ENCODE data around the gene L3MBTL3. TPM values are rescaled to one million over a fixed set of nuclear protein-coding genes. Genes with fewer than 3 reads are reported as not detected.
A peak's percentile ranks its signal among the peaks of the same experiment; 100 is the strongest.
"Not testable (repeated sequence)": the region's sequence is repeated elsewhere in the genome, so short reads cannot be mapped to it uniquely, and the experiment has no call there.

L3MBTL3 gene
- polyA plus RNA-seq, 5 donors: 12.1 to 26.7 (median 21.6) TPM

DNA sequence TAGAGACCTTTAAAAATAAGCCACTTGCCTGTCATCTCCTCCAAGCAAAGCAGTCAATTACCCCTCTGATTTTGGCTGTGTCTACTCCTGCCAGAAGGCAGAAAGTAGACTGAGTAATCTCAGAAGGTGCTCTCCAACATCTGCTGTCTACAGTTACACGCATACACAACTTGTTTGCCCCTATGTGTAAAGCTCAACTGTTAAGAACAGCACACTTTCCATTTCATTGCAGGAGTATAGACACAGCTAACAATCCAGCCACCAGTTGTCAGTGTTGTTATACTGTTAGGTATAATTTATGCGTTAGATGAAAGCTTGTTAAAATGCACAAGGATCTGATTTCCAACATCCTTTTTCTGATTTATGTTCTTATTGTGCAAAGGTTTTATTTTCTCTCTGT lies 116.2 kb downstream of the L3MBTL3 start:
- no peak for DNase-seq

DNA sequence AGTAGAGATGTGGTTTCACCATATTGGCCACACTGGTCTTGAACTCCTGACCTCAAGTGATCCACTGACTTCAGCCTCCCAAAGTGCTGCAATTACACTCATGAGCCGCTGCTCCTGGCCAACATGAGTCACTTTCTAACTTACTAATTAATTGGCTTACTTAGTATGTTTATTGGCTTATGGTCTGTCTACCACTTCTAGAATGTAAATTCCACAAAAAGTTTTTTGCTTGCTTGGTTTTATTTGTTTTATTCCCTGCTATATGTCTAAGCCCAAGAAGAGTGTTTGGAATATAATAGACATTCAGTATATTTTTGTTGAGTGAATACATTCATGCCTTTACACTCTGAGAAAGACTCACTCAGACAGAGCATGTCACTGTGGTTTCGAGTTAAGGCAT lies 118.4 kb downstream of the L3MBTL3 start:
- no peak for DNase-seq

DNA sequence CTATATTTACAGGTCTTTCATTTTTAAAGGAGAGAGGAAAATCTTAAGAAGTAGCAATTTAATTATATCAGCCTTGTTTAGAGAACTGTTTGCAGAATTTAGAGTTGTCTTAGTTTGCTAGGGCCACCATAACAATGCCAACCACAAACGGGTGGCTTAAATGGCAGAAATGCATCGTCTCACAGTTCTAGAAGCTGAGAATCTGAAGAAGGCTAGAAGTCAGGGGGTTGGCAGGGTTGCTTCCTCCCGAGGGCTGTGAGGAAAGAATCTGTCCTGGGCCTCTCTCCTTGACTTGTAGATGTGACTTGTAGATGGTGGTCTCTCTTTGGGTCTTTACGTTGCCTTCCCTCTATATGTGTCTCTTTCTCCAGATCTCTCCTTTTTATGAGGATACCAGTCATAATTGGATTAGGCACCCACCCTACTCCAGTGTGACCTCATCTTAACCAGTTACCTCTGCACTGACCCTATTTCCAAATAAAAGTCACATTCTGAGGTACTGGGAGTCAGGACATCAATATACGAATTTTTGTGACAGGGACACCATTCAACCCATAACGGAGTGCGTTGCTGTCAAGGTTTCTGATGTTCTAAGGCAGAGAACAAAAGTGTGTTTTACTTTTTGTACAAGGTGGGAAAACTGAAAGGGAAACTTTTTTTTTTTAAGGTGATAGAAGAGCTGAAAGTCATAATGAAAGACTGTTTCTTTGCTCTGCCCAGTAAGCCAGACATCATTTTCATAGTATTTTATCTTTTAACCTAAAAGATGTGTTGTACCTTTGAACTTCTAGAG lies 119.9 kb downstream of the L3MBTL3 start:
- no peak for DNase-seq

DNA sequence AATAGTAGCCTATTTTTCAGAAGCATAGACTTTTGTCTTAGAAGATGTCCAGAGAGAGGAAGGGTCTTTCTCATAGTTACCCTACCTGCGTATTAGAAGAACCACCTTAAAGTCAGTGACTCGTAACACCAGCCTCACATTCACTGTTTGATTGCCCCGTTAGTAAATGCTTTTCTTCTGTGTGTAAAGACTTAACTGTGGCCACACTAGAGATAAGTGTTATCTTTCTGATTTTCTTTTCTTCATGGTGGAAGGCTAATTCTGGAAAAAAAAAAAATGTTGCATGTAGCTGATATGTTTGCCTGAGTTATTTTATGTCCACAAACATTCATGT lies 120.5 kb downstream of the L3MBTL3 start:
- no peak for DNase-seq

DNA sequence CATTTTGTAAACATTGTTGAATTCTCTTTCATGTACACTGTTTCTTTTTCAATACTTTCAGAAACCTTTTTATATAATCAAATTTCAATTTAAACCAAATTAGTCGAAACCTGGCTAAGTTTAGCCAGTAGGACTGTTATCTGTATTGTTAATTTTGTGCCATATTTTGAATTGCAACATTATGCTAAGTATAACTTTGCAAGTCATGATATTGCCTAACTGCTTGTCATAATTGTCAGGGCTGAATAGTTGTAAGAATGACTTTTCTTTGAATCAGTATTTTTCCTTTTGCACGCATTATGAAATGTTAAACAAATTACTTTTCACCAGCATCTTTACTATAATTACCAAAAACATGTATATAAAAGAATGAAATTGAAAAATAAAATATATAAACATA lies 121.7 kb downstream of the L3MBTL3 start:
- peak; percentile 40 to 45 for DNase-seq

DNA sequence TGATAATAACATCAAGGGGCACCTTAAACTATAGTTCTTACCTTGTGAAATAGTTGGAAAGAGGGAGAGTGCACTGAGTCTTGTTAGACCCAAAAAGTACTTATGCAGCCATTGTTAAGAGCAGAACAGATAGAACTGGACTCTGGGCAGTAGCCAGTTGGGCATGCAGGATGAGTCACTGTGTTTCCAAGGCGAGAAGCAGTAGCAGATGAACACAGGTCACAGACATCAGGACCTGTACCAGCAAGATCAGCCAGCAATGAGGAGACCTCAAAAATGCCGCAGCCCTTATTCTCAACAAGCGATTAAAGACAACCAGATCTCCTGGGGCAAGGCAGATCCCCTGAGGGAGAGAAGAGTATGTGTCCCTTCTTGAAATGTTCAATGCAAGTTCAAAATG lies 125.3 kb downstream of the L3MBTL3 start:
- no peak for DNase-seq

DNA sequence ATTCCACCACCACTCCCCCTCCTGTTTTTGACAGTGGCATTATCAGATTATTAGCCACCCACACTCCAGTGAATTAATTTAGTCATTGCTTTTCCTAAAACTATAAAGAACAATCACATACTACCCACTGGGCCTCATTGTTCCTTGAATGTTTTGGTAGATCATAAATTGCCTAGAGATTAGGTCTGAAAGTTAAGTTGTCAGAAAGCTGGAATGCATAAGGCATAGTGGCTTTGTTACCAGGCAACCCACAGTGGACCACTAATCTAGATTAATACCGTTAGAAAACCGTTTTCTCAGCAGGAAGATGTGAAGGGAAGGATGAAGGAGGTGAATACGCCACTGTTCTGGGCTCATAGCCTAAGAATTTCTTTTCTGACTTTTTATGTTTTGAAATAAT lies 128.7 kb downstream of the L3MBTL3 start:
- DNase-seq: no peak

DNA sequence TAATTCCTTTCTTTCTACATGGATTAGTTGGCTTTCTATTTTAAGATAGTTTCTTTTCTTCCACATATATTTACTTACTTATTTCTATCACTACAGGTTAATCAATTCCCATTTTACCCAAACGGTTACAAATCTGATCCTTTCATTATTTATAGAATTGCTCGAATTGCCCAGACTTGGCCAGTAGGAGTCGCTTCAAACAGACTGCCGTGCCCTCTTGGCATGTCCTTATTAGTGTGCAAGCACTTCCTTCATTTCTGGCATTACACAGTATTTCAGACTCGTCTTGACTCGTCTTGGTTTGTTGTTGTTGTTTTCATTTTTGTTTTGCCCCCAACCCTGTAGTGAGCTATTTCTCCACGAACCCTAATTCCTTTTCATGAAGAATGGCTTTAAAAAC lies 129.8 kb downstream of the L3MBTL3 start:
- no peak for DNase-seq

DNA sequence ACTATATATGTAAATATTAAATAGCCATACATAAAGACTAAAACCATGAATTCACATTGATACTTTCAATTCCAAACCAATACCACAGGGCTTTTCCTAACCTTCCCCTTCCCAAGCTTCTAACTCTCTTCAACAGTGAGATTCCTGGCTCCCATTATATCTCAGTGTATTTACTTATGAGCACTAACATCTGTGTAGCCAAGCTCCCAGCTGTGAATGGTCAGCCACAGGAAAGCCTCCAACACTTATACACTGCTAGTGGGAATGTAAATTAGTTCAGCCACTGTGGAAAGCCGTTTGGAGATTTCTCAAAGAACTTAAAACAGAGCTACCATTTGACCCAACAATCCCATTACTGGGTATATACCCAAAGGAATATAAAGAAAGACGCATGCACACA lies 130.6 kb downstream of the L3MBTL3 start:
- DNase-seq: peak; percentile 60 to 67

DNA sequence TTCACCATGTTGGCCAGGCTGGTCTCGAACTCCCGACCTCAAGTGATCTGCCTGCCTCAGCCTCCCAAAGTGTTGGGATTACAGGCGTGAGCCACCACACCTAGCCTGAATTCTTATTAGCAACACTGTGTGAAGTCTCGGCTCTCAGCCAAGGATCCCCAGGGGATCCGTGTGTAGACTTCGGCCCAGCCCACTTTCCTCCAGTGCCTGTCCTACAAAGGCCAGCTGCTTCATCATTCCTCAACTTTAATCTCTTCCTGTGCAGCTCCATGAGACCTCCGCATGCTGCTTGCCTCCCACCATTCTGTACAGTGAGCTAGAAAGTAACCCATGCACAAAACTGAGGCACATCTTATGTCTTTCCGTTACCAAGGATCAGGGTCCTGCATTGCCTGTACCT lies 132.5 kb downstream of the L3MBTL3 start:
- no peak for DNase-seq

DNA sequence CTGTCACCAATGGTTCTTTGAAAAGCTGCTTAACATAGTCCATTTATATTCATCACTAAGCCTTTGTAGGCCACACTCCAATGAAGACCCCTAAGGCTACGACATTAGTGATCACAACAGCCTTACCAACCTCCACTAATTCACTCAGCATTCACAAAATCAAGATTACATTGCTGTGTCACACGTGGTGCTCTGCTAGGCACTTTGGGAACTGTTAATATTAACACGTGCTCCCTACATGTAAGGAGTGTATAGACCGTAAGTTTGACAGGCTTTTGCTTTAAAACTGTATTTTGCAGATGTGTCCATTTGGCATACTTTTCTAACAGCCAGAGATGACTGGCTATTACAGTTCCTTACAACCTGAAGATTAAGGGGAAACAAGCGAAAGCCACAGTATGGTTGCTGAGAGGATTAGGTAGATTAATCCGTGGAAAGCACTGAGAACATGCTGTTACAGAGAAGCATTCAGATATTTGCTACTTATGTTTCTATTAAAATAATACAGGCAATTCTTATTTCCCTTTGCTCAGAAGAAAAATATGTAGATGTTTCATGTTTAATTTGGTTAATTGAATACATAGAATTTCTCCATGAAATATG lies 134.6 kb downstream of the L3MBTL3 start:
- no peak for DNase-seq

DNA sequence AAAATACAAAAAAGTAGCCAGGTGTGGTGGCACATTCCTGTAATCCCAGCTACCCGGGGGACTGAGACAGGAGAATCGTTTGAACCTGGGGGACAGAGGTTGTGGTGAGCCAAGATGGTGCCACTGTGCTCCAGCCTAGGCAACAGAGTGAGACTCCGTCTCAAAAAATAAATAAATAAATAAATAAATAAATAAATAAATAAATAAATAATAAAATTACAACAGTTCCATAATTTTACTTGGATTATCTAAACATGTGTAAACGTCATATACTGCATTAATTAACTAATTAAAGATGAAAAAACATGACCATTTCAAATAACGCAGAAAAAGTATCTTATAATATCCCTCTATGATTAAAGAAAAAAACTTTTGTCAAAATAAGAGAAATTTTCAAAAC lies 138.5 kb downstream of the L3MBTL3 start:
- DNase-seq: no peak

DNA sequence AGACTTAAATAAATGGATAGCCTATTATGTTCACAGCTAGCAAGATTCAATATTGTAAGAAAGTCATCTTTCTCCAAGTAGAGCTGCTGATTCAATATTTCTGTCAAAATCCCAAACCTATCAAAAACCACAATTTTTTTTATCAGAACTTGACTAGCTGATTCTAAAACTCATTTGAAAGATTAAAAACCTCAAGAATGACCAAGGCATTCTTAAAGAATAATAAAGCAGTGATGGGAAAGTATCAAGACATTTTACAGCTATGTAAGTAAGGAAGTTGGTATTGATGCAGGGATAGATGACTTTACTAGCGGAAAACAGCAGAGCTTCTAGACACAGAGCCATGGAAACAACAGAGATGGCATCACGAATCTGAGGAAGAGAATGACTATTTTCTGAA lies 139.7 kb downstream of the L3MBTL3 start:
- no peak for DNase-seq

DNA sequence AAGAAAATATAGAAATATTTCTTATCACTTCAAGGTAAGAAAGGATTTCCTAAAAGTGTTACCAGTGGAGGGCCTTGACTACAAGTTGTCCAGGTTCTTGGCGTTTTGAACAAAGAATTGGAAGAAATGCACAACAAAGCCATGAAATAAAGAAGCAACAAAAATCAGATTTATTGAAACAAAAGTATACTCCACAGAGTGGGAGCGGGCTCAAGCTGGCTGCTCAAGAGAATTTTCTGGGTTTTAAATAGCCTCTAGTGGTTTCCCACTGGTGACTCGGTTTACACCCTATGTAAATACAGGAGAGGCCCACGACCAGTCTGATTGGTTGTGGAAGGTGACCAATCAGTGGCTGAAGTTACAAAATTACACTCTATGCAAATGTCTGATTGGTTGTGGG lies 140.2 kb downstream of the L3MBTL3 start:
- DNase-seq: no peak

DNA sequence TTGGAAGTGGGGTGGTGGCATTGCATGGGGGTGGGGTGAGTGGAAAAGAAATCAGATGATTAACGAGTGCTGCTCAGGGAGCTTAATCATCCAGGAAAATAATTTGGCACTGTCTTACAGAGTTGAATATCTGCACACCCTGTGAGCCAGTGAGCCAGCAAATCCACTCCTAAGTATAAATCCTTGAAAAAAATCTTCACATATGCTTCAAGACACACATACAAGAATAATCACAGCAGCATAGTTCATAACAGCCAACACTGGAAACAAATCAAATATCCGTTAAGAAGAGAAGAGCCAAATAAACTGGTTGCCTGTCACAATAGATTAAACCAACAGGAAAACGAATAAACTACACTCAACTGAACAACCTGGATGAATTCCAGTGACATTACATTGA lies 141.6 kb downstream of the L3MBTL3 start:
- peak; percentile 36 to 65 for DNase-seq

DNA sequence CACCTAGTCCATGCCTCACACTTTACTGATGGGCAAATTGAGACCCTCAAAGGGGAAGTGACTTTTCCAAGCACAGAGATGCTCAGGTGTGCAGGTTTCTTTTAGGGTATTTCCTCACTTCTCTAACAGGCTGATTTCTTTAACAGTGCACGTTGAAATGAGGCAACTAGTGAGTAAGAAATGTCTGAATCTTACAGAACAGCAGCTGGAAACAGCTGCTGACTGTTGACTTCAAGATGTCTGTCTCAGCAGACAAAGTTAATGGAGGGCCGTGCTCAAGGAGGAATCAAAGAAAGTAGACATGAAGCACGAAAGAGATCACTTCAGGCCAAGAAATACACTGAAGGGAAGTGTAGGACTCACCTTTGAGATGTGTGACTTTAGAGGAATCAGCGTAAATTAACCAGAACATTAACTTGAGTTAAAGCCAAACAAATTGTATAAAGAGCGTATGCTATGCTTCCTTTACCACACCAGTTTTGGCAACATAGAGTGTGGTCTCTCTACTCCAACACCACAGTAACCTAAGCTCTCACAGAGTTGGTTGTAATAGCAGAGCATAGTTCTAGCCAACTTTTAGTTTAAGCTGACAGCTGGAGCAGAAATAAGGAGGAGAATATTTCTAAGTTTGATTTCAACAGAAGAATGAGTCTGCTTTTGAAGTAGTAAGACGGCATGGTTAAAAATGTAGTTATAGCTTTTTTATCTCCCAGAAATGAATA lies 143.5 kb downstream of the L3MBTL3 start:
- peak; percentile 88 to 90 for DNase-seq

DNA sequence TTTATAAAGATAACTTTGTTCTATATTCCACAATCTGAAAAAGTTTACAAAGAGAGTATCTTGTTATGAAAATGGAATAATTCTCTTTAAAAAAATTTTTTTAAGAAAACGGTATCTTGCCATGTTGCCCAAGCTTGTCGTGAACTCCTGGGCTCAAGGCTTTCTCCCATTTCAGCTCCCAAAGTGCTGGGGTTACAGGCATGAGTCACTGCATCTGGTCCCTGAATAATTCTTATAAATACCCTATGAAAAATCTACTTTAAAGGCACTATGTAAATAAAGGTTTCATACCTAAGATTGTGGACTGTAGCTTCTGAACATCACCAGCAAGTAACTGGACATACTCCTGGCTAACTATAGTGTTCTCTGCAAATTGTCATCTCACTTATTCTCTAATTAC lies 144.0 kb downstream of the L3MBTL3 start:
- DNase-seq: no peak

DNA sequence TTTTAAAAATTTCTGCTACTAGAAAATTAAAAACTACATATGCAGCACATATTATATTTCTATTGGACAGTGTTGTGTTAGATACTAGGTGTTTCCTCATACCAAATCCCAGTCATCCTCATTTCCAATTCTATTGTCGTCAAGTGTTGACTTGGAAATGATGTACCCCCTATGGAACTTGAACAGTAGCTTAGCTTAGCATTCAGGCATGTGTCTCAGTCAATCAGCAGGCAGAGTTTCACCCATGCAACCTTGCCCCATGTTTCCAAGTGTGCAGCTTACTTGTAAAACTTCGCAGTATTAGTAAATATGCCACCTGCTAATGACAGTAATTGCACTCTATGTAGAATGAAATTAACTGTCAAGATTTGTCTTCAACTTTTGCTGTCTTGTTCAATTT lies 144.9 kb downstream of the L3MBTL3 start:
- DNase-seq: no peak

DNA sequence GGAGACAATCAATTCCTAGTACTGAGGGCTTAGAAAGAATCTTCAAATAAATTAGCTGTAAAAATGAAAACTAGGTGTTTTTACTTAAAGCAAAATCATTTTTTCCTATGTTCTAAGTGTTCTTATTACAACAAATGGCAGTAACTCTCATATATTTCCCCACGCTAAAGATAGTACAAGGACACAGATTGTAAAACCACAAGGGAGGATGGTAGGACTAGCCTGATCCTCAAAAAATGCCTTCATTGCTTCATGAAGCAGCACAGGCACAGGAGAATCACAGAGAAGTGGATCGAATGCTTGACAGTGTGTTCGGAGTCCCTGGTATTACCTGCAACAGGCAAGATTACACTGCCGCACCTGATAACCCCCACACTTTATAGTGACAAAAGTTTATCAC lies 145.9 kb downstream of the L3MBTL3 start:
- no peak for DNase-seq

DNA sequence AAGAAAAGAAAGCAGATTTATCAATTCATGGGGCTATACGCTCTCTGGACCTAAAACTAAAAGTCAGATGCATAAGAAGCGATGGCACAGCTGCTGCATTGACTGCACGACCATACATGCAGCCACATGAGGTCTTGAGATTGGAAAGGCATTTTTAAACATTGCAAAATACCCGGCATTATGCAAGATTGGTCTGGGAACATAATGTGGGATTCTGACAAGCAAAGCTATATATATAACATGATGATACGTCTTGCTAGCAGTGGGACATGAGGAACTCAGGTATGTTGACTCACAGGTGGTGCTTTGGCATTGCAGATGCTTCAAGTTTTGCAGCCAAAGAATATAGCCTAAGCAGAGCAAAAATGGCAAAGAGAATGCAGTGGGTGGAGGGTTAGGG lies 149.3 kb downstream of the L3MBTL3 start:
- DNase-seq: peak; percentile 67 to 73

DNA sequence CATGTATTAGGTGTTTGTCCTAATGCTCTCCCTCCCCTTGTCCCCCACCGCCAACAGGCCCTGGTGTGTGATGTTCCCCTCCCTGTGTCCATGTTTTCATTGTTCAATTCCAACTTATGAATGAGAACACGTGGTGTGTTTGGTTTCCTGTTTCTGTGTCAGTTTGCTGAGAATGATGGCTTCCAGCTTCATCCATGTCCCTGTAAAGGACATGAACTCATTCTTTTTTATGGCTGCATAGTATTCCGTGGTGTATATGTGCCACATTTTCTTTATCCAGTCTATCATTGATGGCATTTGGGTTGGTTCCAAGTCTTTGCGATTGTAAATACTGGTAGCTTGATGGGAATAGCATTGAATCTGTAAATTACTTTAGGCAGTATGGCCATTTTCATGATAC lies 151.8 kb downstream of the L3MBTL3 start:
- not testable (repeated sequence) for DNase-seq

DNA sequence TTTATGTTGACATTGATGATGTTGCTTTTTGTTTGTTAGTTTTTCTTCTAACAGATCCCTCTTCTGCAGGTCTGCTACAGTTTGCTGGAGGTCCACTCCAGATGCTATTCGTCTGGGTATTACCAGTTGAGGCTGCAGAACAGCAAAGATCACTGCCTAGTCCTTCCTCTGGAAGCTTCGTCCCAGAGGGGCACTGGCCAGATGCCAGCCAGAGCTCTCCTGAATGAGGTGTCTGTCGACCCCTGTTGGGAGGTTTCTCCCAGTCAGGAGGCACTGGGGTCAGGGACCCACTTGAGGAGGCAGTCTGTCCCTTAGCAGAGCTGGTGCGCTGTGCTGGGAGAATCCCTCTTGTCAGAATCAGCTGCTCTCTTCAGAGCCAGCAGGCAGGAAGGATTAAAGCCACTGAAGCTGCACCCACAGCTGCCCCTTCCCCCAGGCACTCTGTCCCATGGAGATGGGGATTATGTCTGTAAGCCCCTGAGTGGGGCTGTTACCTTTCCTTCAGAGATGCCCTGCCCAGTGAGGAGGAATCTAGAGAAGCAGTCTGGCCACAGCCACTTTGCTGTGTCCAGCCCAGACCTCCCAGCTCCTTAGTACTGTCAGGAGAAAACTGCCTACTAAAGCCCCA lies 155.1 kb downstream of the L3MBTL3 start:
- not testable (repeated sequence) for DNase-seq

DNA sequence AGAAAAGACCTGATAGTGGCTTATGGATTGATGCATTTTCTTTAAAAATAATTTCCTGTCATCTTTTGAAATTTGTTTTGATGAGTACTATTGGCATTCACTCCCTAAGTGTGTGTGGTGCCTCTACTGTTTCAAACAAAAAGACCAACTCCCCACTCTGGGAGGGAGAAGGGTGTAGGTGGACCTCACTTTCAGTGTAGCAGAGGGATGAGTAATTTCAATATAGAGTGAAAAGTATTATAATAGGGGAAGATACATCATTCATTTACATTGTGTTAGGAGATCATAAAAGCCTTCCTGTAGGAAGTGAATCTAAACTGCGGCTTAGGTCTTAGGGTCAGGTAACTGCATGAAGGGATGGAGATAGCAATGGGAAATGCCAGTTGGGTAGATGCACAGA lies 158.0 kb downstream of the L3MBTL3 start:
- no peak for DNase-seq
